GM19463 (cell line): Measurements from ENCODE around the gene OBP2B.
"Not testable (repeated sequence)": the region's sequence is repeated elsewhere in the genome, so short reads cannot be mapped to it uniquely, and the experiment has no call there.

Experiments
- ATAC-seq: cut with Tn5 transposase; IDR thresholded peaks from one replicate; pipeline ENCODE4 v1.9.1; 2021; ENCODE audit warnings: mild to moderate bottlenecking, moderate library complexity; ENCODE audit not compliant: unreplicated experiment

OBP2B gene, protein sequence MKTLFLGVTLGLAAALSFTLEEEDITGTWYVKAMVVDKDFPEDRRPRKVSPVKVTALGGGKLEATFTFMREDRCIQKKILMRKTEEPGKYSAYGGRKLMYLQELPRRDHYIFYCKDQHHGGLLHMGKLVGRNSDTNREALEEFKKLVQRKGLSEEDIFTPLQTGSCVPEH

DNA sequence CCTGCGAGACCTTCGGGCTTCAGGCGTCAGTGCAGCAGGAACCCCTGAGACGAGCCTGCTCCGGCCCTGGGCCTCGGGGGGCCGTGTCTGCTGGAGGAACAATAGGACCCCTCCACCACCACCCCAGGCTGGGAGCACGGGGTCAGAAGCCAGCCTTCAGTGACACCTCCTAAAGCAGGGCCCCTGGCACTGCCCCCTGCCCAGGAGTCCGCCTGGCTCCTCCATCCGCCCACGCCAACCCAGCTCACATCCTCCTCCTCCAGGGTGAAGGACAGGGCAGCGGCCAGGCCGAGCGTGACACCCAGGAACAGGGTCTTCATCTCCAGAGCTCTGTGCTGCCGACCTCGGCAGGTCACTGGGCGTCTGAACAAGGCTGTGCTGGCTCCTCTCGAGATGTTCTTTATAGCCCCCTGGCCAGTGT lies at the start of gene OBP2B:
Gene OBP2B, minus strand, starts transcription at position 371 of the 421 bp plus-strand sequence. Its CDS starts 51 bp downstream, at position 320.
- not testable (repeated sequence) for ATAC-seq

- no peak for ATAC-seq
These were observed 49.3 kb upstream of the OBP2B start for GRCh38 chr9:133258061-133259015.

GRCh38 chr9:133257465-133257956 lies 48.5 kb upstream of the OBP2B start:
- no peak for ATAC-seq

DNA sequence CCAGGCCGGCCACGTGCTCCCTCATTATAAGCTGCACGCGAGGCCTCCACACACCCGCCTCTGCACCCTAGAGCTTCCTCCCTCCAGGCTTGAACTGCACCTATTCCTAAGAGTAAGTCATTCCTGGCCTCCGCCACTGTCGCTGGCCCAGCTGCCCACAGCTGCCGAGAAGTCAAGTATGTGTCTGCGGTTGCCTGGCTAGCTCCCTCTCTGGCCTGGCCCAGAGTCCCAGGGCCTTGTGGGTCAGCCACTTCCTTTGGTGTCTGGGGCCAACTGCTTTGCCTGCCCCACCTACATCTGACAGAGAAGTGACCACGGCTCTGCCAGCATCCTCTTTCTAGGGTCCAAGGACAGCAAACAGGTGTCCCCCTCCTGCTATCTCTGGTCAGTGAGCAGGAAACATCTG lies 47.6 kb upstream of the OBP2B start:
- no peak for ATAC-seq

GRCh38 chr9:133256136-133256461 lies 47.0 kb upstream of the OBP2B start:
- no peak for ATAC-seq

DNA sequence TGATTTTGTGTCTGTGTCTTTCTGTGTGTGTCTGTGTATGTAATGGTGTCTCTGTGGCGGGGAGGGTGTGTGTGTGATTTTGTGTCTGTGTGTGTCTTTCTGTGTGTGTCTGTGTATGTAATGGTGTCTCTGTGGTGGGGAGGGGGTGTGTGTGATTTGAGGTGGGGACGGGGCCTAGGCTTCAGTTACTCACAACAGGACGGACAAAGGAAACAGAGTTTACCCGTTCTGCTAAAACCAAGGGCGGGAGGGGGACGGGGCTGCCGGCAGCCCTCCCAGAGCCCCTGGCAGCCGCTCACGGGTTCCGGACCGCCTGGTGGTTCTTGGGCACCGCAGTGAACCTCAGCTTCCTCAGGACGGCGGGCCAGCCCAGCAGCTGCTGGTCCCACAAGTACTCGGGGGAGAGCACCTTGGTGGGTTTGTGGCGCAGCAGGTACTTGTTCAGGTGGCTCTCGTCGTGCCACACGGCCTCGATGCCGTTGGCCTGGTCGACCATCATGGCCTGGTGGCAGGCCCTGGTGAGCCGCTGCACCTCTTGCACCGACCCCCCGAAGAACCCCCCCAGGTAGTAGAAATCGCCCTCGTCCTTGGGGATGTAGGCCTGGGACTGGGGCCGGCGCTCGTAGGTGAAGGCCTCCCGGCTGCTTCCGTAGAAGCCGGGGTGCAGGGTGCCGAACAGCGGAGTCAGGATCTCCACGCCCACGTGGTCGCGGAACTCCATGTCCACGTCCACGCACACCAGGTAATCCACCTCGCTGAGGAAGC lies 46.5 kb upstream of the OBP2B start:
- ATAC-seq = no peak

DNA sequence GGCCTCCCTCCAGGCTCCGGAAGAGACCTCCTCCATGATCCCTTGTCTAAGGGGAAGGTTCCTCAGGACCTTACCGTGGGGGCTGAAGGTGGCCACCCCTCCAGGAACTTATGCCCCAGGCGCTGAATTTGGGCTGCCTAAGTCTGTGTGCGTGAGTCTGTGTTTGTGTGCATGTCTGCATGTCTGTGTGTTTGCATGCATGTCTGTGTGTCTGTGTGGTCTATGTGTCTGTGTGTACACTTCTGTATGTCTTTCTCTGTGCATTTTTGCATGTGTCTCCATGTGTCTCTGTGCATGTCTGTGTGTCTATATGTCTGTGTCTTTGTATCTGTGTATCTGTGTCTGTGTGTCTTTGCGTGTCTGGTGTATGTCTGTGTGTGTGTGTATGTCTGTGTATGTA lies 45.4 kb upstream of the OBP2B start:
- ATAC-seq = no peak

DNA sequence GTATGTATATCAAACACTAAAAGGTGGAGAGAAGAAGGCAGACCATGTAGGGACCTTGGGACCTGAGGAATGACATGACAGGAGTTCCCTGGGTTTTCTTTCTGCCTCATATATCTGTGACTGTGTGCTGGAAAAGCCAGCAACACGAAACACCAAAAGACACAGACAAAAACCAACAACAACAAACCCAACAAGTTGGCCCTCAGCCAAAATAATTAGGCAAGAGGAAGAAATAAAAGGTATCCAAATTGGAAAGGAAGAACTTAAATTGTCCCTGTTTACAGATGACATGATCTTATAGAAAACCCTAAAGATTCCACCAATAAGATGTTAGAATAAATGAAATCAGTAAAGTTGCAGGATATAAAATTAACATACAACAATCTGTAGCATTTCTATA lies 44.2 kb upstream of the OBP2B start:
- ATAC-seq = no peak

DNA sequence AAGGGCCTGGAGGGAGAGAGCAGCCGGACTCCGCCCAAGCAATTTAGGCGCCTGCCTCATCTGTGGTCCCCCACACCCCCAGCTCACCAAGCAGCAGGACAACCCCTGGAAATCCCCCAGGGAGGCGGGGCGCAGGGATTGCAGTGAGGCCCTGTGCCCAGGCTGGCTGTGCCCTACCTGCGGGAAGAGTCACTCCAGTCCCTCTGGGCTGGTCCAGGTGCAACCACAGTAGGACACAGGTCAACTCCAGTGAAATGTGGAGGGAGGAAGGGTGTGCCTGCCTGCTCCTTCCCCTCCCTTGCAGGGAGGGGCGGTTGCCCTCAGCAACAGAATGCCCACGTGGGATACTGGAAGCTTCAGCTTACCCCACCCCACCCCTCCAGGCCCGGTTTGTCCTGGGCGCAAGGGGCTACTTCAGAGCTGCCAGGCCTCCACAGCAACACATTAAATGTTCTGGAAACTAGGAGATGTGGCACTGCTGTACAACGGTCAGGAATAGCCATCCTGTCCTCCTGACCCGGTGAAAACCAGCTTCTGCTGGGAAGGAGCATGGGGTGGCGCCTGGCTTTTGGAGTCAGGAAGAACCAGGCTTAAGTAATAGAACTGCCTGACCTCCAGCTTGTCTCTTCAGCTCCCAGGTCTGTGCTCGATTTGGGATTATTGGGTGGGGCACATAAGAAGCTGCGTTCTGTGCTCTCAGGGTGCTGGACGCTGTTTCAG lies 43.4 kb upstream of the OBP2B start:
- ATAC-seq = no peak

DNA sequence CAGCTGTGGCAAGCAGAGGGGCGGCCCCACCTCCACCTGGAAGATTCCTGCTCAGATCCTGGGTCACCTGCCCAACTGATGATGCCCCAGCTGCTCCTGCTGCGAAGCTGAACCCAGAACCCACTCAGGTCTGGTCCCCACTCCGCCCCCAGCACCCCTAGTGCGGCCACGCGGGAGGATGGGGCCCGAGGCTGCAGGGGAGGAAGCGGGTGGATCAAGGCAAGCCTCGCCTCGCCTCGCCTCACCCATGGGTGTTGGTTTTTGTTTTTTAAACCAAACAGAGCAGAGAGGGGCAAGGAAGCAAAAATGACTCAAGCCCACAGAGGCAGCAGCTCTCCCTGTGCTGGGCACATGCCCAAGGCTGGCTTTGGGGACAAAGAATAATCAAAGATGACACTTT lies 42.7 kb upstream of the OBP2B start:
- ATAC-seq = no peak

- not testable (repeated sequence) for ATAC-seq
These were observed 42.2 kb upstream of the OBP2B start for GRCh38 chr9:133251221-133251620.

DNA sequence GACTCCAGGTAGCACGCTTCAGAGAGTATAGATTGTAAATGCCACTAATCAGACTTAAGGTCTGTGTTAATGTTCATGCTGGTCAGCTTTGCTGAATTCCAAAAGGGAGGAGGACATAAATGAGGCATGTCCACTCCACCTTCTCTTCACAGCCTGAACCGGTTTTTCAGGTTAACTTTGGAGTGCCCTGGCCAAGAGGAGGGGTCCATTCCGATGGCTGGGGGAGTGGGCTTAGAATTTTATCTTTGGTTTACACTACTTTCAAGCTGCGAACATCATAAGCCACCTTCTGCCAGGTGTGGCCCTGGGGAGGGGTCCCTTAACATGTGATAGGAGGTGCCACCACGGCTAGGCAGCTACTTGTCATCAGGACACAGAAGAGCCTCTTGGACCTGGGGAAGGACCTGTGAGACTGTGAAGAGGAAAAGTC lies 41.7 kb upstream of the OBP2B start:
- ATAC-seq = no peak

DNA sequence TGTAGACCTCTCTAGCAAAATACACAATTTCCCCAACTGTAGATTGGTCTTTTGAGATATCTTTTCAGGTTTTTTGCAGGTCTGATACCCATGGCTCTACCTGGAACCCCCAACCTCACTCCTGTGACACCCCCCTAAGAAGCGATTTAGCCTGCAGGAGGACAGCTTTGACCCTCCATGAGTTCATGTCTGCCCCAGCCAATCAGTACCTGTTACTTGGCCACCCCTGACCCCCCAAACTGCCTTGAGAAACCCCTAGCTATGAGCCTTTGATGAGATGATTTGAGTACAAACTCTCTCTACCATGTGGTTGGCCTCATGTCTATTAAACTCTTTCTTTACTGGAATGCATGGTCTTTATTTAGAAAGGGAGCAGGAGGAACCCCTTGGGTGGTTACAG lies 40.3 kb upstream of the OBP2B start:
- no peak for ATAC-seq

DNA sequence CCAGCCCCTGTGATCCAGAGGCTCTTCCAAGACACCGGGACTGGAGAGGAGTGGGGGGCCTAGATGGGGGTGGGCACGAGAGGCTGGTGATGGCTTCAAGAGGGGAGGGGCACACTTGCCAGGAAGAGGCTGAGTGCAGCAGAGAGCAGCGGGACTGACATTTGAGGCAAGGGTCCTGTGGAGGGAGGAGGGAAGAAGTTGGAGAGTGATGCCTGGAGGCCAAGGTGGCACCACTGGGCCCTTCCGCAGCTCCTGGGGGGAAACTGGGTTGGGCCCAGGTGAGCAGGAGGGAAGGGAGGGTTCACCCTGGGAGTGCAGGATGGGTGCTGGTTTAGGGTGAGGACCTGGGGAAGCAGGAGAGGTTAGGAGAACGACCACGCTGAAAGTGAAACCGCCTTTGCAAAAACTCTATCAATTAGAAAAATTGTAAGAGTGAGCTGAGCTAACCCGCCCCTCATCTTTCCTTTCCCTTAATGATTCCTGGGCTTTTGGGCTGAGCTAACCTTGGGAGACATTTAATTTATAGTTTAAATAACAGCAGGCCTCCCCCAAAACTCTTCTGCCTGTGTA lies 39.8 kb upstream of the OBP2B start:
- ATAC-seq = no peak

- no peak for ATAC-seq
These were observed 38.6 kb upstream of the OBP2B start for GRCh38 chr9:133247632-133248031.

DNA sequence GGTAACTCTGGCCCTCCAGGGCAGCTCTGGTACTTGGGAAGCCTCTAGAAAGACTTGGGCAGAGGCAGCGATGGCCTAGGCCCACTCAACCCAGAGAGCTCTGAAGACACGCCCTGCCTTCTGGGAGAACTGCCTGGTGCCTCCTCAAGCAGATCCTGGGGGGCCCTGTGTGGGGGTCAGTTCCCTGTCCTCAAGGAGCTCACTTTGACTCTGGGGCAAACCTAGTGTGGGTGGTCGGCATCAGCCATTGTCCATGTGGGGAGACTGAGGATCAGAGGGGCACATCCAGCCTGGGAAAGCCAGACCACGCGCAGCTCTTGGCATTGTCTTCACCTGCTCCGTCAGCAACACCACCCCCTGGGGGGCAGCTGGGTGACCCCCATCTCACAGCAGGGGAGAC lies 37.9 kb upstream of the OBP2B start:
- no peak for ATAC-seq

GRCh38 chr9:133246562-133246961 lies 37.5 kb upstream of the OBP2B start:
- no peak for ATAC-seq

- no peak for ATAC-seq
These were observed 33.9 kb upstream of the OBP2B start for GRCh38 chr9:133242991-133243390.

GRCh38 chr9:133242241-133242640 lies 33.2 kb upstream of the OBP2B start:
- ATAC-seq = no peak

- no peak for ATAC-seq
These were observed 30.6 kb upstream of the OBP2B start for GRCh38 chr9:133239533-133240090.
